Measurements from ENCODE around the gene GABRG3.

GRCh38 chr15:27499719-27500118 is 528.7 kb downstream of the GABRG3 start:
- no peak for TF ChIP-seq CTCF (IDR thresholded peaks at IDR 0.05 in 2 of 3, conservative IDR thresholded peaks at IDR 0.05 in 1 of 3; ENCODE audit: borderline replicate concordance in 1 of 3, insufficient read depth in 1 of 3, low read depth in 2 of 3, low read length in 2 of 3)
- no peak for TF ChIP-seq TCF7L2 (IDR thresholded peaks at IDR 0.05; ENCODE audit: borderline replicate concordance, extremely low read depth, insufficient read depth, insufficient read length)
- no peak for TF ChIP-seq POLR2A (IDR thresholded peaks at IDR 0.05; ENCODE audit: borderline replicate concordance, extremely low read depth, insufficient read depth, insufficient read length)
- TF ChIP-seq, protein P1, sequence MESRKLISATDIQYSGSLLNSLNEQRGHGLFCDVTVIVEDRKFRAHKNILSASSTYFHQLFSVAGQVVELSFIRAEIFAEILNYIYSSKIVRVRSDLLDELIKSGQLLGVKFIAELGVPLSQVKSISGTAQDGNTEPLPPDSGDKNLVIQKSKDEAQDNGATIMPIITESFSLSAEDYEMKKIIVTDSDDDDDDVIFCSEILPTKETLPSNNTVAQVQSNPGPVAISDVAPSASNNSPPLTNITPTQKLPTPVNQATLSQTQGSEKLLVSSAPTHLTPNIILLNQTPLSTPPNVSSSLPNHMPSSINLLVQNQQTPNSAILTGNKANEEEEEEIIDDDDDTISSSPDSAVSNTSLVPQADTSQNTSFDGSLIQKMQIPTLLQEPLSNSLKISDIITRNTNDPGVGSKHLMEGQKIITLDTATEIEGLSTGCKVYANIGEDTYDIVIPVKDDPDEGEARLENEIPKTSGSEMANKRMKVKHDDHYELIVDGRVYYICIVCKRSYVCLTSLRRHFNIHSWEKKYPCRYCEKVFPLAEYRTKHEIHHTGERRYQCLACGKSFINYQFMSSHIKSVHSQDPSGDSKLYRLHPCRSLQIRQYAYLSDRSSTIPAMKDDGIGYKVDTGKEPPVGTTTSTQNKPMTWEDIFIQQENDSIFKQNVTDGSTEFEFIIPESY (IDR thresholded peaks at IDR 0.05; ENCODE audit: extremely low read depth, insufficient replicate concordance, low read length) = no peak
- TF ChIP-seq POLR2AphosphoS5 (IDR thresholded peaks at IDR 0.05; ENCODE audit: low read depth, low read length) = no peak
- no peak for TF ChIP-seq SIN3A (IDR thresholded peaks at IDR 0.05; ENCODE audit: low read depth)
- no peak for TF ChIP-seq YY1 (IDR thresholded peaks at IDR 0.05; ENCODE audit: extremely low read depth, insufficient replicate concordance, low read depth, low read length)
- no peak for TF ChIP-seq MAX (IDR thresholded peaks at IDR 0.05)
- TF ChIP-seq ATF3 (IDR thresholded peaks at IDR 0.05) = no peak
- TF ChIP-seq REST (IDR thresholded peaks at IDR 0.05; ENCODE audit: low read depth) = no peak
- no peak for TF ChIP-seq ZFX (IDR thresholded peaks at IDR 0.05)
- TF ChIP-seq CBX3 (IDR thresholded peaks at IDR 0.05; ENCODE audit: low read depth) = no peak
- TF ChIP-seq RAD21 (IDR thresholded peaks at IDR 0.05; ENCODE audit: low read depth) = no peak

Measured in HCT116 (cell line).